GM18499 (cell line): ENCODE results near the gene IL36RN.
"Not testable (repeated sequence)": the region's sequence is repeated elsewhere in the genome, so short reads cannot be mapped to it uniquely, and the experiment has no call there.

Experiments used
- ATAC-seq: cut with Tn5 transposase; IDR thresholded peaks from one replicate; pipeline ENCODE4 v1.9.1; 2021; ENCODE audit warnings: moderate number of reproducible peaks; ENCODE audit not compliant: insufficient read depth, unreplicated experiment

IL36RN gene

DNA sequence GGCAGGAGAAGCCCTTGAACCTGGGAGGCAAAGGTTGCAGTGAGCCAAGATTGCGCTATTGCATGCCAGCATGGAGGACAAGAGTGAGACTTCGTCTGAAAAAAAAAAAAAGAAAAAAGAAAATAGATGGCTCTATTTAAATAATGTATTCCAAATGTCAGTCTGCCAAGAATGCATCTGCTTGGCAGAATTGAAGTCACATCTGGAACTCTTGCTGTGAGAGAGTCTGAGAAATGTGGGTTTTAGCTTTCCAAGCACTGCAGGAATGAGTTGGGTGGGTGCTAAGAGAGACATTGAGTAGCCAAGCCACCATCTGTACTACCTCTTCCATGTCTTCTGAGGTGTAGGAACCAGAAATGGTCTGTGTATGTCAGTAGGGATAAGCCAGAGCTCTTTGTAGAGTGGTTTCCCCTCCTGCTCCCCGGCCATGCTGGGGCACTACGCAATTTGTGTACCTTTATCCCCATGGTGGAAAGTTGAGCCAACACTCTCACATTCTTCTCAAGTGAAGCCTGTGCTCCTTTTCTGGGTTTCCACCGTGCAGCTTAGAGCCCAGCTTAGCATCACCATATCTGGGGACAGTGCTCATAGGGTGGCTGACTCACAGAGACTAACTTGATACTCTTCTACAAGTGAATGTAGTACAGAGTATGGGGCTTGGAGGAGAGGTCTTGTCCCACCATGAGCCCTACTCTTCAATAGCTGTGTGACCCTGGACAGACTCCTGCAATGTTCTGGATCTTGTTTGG is 34.0 kb downstream of the IL36RN start:
- no peak for ATAC-seq

DNA sequence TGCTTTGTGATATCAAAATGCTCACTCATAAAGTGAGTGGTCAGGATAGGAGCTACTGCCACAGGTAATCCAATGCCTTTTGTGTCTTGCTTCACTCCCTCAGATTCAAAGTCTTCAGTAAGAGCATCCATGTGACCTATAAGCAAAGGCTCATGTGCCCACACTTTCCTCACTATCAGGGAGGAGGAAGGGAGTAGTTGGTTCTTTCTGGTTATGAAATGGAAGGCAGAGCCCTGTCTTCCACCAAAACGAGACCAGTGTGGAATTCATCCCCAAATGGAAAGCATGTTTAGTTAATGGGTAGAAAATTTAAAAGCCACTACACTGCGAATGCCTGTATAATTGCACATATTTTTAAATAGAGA is 34.6 kb downstream of the IL36RN start:
- no peak for ATAC-seq

DNA sequence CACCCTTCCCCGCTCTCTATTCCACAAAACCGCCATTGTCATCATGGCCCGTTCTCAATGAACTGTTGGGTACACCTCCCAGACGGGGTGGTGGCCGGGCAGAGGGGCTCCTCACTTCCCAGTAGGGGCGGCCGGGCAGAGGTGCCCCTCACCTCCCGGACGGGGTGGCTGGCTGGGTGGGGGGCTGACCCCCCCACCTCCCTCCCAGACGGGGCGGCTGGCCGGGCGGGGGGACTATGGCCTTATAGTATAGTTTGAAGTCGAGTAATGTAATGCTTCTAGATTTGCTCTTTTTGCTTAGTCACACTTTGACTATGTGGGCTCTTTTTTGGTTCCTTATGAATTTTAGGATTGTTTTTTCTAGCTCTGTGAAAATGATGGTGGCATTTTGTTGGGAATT is 37.3 kb downstream of the IL36RN start:
- ATAC-seq = not testable (repeated sequence)

DNA sequence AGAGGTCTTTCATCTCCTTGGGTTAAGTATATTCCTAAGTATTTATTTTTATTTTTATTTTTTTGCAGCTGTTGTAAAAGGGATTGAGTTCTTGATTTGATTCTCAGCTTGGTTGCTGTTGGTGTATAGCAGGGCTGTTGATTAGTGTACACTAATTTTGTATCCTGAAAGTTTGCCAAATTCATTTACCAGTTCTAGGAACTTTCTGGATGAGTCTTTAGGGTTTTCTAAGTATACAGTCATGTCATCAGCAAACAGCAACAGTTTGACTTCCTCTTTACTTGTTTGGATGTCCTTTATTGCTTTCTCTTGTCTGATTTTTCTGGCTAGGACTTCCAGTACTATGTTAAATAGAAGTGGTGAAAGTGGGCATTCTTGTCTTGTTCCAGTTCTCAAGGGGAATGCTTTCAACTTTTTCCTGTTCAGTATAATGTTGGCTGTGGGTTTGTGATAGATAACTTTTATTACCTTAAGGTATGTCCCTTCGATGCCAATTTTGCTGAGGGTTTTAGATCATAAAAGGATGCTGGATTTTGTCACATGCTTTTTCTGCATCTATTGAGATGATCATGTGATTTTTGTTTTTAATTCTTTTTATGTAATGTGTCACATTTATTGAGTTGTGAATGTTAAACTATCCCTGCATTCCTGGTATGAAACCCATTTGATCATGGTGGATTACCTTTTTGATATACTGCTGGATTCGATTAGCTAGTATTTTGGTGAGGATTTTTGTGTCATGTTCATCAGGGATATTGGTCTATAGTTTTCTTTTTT is 38.0 kb downstream of the IL36RN start:
- ATAC-seq = not testable (repeated sequence)

DNA sequence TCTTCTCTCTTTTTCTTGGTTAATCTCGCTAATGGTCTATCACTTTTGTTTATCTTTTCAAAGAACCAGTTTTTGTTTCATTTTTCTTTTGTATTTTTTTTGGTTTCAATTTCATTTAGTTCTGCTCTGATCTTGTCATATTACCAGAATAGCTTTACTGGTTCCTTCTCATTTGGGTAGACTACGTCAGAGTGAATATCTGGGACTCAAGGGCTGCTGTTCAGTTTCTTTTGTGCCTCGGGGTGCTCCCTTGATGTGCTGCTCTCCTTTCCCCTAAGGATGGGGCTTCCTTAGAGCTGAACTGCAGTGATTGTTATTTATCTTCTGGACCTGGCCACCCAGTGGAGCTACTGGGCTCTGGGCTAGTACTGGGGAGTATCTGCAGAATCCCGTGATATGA is 39.0 kb downstream of the IL36RN start:
- ATAC-seq = peak; percentile 82

DNA sequence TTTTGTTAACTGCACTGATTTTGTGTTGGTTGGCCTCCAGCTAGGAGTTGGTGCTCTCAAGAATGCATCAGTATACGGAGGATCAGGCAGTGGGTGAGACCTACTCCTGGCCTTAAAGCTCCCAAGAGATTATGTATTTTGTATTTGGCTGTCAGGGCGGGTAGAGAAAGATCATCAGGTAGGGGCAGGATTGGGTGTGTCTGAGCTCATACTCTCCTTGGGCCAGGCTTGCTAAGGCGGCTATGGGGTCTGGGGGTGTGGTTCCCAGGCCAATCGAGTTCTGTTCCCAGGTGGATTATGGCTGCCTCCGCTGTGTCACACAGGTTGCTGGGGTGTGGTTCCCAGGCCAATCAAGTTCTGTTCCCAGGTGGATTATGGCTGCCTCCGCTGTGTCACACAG is 39.5 kb downstream of the IL36RN start:
- ATAC-seq = no peak

DNA sequence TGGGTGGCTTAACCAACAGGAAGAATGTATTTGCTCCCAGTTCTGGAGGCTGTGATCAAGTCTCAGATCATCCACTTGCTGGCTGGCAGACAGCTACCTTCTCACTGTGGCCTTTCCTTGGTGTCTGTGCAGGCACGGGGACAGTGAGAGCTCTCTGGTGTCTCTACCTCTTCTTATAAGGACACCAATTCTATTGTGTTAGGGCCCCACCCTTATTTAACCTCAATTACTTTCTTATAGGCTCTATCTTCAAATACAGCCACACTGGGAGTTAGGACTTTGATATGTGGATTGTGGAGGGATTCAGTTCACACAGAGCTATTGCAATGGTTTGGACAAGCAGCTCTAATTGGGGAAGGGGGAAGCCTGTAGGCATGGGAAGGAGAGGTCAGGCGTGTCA is 43.1 kb downstream of the IL36RN start:
- ATAC-seq = no peak

DNA sequence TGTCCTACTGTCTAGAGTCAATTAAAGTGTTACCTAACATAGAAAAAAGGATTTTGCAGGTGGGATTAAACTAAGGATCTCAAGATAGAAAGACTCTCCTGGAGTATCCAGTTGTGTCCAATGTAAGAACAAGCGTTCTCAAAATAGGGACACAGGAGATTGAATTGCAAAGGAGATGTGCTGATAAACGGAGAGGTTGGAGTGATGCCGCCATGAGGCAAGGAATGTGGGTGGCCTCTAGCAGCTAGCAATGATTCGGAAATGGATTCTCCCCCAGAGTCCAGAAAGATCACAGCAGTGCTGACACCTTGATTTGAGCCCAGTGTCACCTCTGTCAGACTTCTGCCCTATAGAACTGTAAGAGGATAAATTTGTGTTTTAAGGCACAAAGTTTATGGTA is 44.3 kb downstream of the IL36RN start:
- no peak for ATAC-seq

DNA sequence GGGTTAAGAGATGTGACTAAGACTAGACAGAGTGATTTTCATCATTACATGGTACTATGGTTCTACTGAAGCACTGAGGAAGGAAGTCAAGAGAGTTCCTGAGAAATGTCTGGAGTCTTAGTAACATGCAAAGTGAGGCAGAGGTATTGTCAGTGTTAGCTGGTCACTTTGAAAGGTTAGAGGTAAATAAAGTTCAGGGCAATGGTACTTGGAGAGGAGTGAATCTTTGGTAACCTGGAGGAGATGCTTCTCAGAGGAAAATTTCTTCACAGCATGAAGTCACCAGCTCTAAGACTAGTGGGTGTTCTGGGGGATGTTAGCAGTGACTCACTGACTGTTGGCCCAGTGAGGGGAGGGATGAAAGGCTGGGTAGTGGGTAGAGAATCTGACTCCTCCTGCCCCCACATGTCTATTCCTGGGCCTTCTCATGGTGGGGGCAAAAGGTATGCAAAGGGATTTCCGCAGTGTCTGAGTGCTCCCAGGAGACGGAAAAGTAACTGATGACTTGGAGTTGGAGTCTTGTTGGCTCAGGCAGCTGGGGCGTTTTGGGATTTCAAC is 45.1 kb downstream of the IL36RN start:
- no peak for ATAC-seq

DNA sequence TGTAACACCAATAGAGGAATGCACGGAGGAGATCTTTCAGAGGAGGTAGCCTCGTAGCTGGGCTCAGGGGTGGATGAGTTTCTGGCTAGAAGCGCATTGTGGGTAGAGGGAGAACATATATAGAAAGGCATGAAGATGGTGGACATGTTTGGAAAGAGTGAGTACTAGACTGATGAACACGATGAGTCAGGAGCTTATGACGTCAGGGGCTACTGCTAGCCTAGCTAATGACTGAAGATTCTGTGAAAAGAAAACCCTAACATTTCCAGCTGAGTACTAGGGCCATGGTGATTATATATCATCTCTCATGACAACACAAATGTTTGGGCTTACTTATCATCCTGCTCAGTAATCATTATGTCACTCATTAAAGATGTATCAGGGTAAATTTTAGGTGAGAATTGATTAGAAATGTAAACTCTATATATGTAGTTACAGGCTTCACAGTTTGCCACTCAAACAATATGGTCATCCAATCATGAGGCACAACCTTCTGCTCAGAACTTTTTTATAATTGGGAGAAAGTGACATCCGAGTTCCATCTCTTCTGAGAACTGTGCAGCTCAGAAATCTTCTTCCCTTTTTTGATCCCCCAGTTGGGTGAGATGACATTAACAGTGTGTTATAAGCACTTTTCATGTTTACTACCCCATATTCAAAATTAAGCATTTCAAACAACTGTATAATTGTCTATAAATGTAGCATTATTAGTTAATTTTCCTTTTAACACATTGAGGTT is 46.2 kb downstream of the IL36RN start:
- no peak for ATAC-seq

DNA sequence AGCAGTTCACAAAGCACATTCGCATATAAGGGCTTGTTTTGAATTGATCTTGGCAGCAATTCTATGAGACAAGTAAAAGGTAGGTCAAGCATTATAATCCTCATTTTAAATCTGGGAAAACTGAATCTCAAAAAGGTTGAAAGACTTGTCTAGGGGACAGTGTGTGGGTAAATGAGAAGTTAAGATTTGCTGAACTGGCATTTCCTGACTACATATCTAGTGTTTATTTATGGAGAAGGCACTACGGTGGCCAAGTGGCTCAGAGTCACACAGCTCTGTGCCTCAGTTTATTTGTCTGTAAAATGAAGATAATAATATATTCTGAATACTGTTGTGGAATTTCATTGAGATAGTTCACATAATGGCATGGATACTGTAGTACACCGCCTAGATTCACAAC is 52.1 kb downstream of the IL36RN start:
- ATAC-seq = no peak

DNA sequence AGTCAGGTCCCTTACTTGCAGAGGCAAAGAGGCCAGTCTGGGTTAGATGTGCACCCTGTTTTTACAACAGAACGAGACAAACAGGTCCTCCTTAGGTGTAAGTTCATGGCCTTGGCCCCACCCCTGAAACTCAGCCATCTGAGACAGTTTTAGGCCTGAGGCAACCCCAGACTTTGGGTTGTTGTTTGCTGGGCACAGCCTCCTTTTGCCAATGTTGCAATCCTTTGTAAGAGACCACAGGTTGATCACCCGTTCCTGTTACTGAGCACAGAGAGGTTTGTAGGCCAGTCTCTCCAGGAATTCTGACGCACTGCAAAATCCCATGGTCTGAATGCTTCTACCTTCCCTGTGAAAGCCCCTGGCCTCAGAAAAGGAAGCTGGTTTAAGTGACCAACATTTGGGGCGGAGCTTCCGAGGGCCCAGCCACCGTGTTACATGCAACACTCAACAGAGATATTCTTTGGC is 52.9 kb downstream of the IL36RN start:
- no peak for ATAC-seq

DNA sequence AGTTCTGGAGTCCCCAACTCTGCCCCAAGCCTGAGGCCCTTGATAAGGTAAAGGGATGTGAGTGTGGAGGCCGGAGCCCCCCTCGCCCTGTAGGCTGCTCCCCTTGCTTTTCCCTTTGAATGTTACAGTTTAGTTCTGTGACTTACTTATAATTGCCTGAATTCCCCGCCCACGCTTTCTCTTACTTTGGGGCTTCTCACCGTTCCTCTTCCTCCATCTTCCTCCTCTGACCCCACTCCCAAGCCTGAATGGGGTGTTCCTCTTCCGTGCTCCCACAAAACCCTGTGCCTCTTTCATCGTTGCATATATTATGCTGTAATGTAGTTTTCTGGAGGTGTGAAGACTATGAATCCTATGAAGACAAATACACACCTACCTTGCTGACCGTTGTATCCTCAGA is 53.4 kb downstream of the IL36RN start:
- ATAC-seq = no peak

DNA sequence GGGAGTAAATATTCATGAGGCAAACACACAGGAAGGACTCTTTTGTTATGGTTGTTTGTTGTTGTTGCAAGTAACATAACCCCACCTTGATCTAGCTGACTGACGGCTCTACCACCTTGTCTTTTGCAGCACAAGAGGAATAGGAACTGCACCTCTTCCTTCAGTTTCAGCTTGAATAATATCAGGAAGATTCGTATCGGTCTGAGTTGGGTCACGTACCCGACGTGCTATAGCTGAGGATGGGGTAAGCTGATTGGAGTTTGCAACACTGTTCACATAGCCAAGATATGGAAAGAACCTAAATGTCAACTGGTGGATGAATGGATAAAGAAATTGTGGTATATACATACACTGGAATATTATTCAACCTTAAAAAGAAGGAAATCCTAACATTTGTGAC is 53.9 kb downstream of the IL36RN start:
- no peak for ATAC-seq

DNA sequence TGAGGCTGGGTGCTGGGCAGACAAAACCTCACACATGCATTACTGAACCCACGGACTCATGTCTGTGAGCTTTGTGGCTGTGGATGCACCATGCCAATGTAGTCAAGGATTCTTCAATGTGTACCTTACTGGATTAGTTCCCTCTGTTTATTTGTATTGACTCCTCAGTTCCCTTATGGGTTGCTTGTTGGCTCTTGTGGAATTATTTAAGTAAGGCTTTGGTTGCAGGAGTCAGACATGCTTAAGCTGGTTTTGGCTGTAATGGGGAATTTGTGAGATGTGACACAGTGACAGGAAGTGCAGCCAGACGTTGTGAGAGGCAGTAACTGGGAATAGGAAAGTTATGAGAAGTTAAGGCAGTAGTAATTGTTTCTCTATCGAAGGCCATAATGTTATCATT is 54.8 kb downstream of the IL36RN start:
- no peak for ATAC-seq
